Progenitor cell of endocrine pancreas (in vitro differentiated cells): ENCODE measurements around the gene SKIDA1. TPM values are rescaled to one million over a fixed set of nuclear protein-coding genes. Genes with fewer than 3 reads are reported as not detected.

Experiments used
- DNase-seq: peaks from one replicate; pipeline ENCODE4 v3.0.0; 2021; ENCODE audit warnings: low spot score; ENCODE audit not compliant: unreplicated experiment
- H3K27ac Mint-ChIP-seq: 2 replicates; pipeline ENCODE4 v1.8.0; 2021; ENCODE audit warnings: mild to moderate bottlenecking, moderate library complexity, mixed read lengths
- H3K27me3 Mint-ChIP-seq: 2 replicates; pipeline ENCODE4 v1.8.0; 2021; ENCODE audit warnings: mixed read lengths
- H3K36me3 Mint-ChIP-seq: 2 replicates; pipeline ENCODE4 v1.8.0; 2022; ENCODE audit warnings: mixed read lengths; ENCODE audit not compliant: insufficient read depth
- H3K4me1 Mint-ChIP-seq: 2 replicates; pipeline ENCODE4 v1.8.0; 2021; ENCODE audit warnings: low read depth, mixed read lengths
- H3K4me3 Mint-ChIP-seq: 2 replicates; pipeline ENCODE4 v1.8.0; 2021; ENCODE audit warnings: low read depth, mild to moderate bottlenecking, moderate library complexity, mixed read lengths
- H3K9me3 Mint-ChIP-seq: 2 replicates; pipeline ENCODE4 v1.8.0; 2021; ENCODE audit warnings: low read depth, mixed read lengths
- total RNA-seq: library from RNA; stranded (reverse); gene quantifications from 2 replicates; pipeline ENCODE4 v1.2.1, GENCODE V29; 2021
- TF ChIP-seq, protein P1 (sequence below): fragments of 200-600 bp; sonication (generic); IDR thresholded peaks from one replicate; pipeline ENCODE4 v1.5.0; 2021; ENCODE audit warnings: antibody characterized with exemption, mild to moderate bottlenecking; ENCODE audit not compliant: unreplicated experiment

Gene SKIDA1
- total RNA-seq, 1 donor from 2014 or later, result 15.3 TPM

DNA sequence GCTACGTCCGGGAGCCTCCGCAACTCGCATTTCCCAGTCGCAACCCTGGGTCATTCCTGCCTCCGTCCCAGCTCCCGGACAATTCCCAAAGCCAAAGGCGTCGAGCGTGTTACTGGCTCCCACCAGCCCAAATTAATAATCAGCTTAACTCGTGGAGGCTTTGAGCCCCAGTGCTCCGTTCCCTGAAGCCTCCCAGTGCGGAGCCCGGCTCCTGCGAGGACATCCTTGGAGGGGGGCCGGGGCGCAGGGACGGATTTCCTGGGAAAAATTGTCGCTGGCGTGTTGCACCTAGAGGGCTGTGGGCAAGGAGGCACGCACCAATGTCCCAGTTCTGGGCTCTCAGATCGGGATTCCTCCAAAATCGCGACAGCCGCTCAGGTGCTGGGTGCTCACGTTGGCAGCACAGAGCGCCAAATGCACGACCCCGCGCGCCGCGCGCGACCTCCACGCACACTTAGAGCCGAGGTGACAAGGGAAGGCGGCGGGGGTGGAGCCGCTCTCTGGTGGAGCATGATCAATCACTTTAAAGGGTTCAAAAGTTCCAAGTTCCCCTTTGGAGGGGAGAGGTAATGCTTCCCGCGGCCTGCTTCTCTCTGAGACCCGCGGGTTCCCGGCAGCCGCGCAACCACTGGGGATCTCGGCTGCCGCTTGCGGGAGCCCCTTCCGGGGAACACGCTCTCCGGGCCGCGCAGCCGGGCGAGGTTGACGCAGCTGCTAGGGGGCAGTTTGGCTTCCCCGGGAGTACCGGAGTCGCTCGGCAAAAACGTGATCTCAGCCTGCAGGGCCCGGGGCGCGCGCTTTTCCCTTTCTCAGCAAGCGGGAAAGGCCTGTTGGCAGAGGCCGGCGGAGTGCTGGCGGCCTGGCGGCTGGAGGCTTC is 25.5 kb downstream of the SKIDA1 start:
- TF ChIP-seq, protein P1, sequence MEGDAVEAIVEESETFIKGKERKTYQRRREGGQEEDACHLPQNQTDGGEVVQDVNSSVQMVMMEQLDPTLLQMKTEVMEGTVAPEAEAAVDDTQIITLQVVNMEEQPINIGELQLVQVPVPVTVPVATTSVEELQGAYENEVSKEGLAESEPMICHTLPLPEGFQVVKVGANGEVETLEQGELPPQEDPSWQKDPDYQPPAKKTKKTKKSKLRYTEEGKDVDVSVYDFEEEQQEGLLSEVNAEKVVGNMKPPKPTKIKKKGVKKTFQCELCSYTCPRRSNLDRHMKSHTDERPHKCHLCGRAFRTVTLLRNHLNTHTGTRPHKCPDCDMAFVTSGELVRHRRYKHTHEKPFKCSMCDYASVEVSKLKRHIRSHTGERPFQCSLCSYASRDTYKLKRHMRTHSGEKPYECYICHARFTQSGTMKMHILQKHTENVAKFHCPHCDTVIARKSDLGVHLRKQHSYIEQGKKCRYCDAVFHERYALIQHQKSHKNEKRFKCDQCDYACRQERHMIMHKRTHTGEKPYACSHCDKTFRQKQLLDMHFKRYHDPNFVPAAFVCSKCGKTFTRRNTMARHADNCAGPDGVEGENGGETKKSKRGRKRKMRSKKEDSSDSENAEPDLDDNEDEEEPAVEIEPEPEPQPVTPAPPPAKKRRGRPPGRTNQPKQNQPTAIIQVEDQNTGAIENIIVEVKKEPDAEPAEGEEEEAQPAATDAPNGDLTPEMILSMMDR, result peak; percentile 11
- Mint-ChIP-seq H3K4me3 (peak overlapping the region; percentile 64), H3K4me1 (peaks cover 34% of the 10 kb centered on the region), H3K27me3 (peaks cover 13% of the 10 kb centered on the region), H3K27ac (peak overlapping the region; percentile 57), H3K36me3 (no peaks in the 10 kb centered on the region), H3K9me3 (no peaks in the 10 kb centered on the region)
- peak; percentile 48 for DNase-seq

DNA sequence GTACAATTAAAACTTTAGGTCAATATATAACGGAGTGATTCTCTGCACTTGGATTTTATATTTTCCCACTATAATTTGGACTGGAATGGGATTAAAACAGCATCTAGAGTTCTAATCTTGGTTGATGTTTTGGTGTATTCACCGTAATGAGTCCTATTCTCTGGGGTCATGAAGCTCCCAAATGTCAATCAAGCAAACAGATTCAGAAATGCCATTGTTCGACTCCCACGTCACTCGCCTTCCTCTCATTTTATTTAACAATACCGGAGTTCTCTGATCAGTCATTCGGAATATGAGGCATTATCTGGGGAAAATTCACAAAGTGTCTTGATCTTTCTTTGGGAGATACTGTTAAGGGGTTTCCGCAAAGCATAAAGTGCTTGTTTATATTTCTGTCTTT is 26.5 kb downstream of the SKIDA1 start:
- Mint-ChIP-seq H3K27ac (no peak overlapping the region), H3K9me3 (no peaks in the 10 kb centered on the region), H3K4me1 (peaks cover 37% of the 10 kb centered on the region), H3K27me3 (peaks cover 13% of the 10 kb centered on the region), H3K36me3 (no peaks in the 10 kb centered on the region), H3K4me3 (peak overlapping the region; percentile 64)
- TF ChIP-seq, protein P1, result no peak
- no peak for DNase-seq

DNA sequence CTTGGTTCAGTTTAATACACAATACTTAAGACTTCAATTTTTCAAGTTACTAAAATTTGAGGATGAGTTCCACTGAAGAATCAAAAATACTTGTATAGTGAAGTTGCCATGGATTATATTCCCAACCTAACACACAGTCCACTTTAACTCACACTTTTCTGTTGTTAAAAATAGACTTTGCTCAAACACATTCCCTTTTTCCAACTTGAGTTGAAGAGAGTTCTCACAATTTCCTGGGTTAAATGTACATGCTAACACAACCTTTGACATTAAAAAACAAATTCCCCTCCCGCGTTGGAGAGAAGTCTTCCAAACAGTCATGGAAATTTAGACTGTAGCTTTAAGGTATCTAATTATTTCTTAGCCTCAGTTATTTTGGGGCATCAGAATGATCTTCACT is 27.1 kb downstream of the SKIDA1 start:
- Mint-ChIP-seq H3K27ac (no peak overlapping the region), H3K36me3 (no peaks in the 10 kb centered on the region), H3K4me3 (peak overlapping the region; percentile 80), H3K9me3 (no peaks in the 10 kb centered on the region), H3K27me3 (peaks cover 12% of the 10 kb centered on the region), H3K4me1 (peaks cover 37% of the 10 kb centered on the region)
- TF ChIP-seq, protein P1, result no peak
- DNase-seq, result no peak

DNA sequence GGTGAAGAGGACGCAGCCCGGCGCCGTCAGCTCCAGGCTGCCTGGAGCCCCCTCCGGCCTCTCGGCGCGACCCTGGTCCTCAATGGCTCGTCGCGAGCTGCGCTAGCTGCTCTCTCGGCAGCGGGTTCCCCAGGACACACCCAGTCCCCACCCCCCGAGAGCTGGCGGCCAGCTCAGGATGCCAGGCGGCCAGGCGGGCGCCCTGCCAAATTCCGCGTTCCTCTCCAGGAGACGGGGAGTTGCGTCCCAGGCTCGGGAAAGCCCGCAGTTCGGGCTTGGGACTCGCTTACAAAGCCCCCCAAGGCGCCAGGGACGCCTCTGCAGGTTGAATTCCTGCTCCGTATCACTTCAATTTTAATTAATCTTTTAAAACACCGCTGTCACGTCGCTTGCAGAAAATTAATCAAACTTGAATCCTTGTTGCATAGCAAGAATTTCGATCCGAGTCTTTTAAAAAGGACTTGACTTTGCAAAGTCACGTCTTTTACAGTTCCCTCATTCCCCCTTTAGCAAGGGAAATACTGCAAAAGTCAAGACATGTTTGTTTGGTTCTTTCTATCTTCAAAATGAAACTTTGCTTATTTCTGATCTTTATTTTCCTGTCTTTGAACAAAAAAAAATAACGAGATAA is 28.2 kb downstream of the SKIDA1 start:
- peak overlapping the region; percentile 80 for H3K4me3 Mint-ChIP-seq
- H3K9me3 Mint-ChIP-seq, result no peaks in the 10 kb centered on the region
- H3K27ac Mint-ChIP-seq, result peak overlapping the region; percentile 94
- peak; percentile 72 for DNase-seq
- H3K27me3 Mint-ChIP-seq, result peaks cover 9% of the 10 kb centered on the region
- H3K36me3 Mint-ChIP-seq, result no peaks in the 10 kb centered on the region
- H3K4me1 Mint-ChIP-seq, result peaks cover 34% of the 10 kb centered on the region
- TF ChIP-seq, protein P1, result no peak

DNA sequence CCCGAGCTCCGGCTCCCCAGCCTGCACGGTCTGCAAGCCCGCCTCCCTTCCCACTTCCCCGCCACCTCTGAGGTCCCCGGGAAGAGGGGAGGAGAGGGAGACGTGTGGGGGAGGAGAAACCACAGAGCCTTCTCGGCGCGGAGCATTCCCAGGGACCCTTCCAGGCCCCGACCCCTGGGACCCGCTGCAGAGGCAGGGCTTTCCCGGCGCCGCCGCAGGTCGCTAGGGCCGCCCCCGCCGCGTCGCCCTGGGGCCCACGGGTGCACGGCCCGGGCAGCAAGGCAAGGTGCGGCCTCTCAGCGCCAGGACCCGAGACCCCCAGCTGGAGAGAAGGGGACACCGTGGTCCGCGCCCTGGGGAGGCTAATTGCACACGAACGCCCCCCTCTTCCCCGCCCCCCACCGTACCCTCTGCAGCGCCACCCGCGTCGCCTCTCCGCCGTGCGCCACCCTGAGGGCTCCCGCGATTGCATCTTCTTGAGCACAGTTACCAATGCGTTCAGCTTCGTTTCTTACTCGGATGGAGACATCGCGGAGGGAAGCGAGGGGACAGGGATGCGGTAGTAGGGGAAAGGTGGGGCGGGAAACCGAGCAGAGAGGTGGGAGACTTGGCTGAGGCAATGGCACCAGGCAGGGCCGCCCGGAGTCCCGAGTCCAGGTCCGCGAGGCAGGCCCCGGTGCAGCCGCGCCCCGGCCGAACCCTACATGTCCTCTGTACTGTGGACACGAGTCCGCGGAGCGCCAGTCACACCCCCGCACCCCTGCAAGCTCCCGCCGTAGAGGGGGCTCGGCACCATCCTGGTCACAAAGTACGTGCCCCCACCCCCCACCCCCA is 28.9 kb downstream of the SKIDA1 start:
- TF ChIP-seq, protein P1, result peak; percentile 49
- Mint-ChIP-seq H3K36me3 (no peaks in the 10 kb centered on the region), H3K9me3 (no peaks in the 10 kb centered on the region), H3K4me3 (peak overlapping the region; percentile 80), H3K27ac (peak overlapping the region; percentile 94), H3K4me1 (peaks cover 30% of the 10 kb centered on the region), H3K27me3 (peaks cover 9% of the 10 kb centered on the region)
- peak; percentile 49 for DNase-seq
